Ascending aorta (tissue), 2 donors: Measurements from ENCODE around the gene PPM1L. TPM values are rescaled to one million over a fixed set of nuclear protein-coding genes. Genes with fewer than 3 reads are reported as not detected.
A peak's percentile ranks its signal among the peaks of the same experiment; 100 is the strongest.

ENCODE experiments used
- DNase-seq, 2 donors: peaks; one replicate each; pipeline ENCODE4 v3.0.0-alpha.2; 2019; ENCODE audit warnings: low spot score in 2 of 2
- H3K27ac ChIP-seq, 2 donors: fragments of 200-600 bp; sonication (generic); one replicate each; pipeline ENCODE4 v1.5.1; 2016 to 2017; ENCODE audit warnings: mild to moderate bottlenecking in 1 of 2
- H3K27me3 ChIP-seq: fragments of 200-600 bp; sonication (generic); one replicate; pipeline ENCODE4 v1.5.1; 2017
- H3K36me3 ChIP-seq, 2 donors: fragments of 200-600 bp; sonication (generic); one replicate each; pipeline ENCODE4 v1.5.1; 2016
- H3K4me1 ChIP-seq, 2 donors: fragments of 200-600 bp; sonication (generic); one replicate each; pipeline ENCODE4 v1.5.1; 2016 to 2017; ENCODE audit warnings: mild to moderate bottlenecking in 1 of 2
- H3K4me3 ChIP-seq, 2 donors: fragments of 200-600 bp; sonication (generic); one replicate each; pipeline ENCODE4 v1.5.1; 2016 to 2017; ENCODE audit warnings: mild to moderate bottlenecking in 1 of 2
- H3K9me3 ChIP-seq, 2 donors: fragments of 200-600 bp; sonication (generic); one replicate each; pipeline ENCODE4 v1.5.1; 2016
- intact Hi-C: fragments of 100-400 bp; cut with DNase I; formaldehyde crosslinking; loops from one replicate; pipeline ENCODE4 v1.15.1; 2023
- total RNA-seq: library from RNA; depleted of rRNA; stranded (reverse); fragments of >200 nt; gene quantifications from one replicate; pipeline ENCODE4 v1.1.0, GENCODE V29; 2016
- TF ChIP-seq, protein P1 (sequence below), 3 experiments: fragments of 200-600 bp in 2 of 3; fragments of 450-650 bp in 1 of 3; sonication (generic) in 2 of 3; IDR thresholded peaks; one replicate each; pipeline ENCODE4 v1.5.1; 2016 to 2019; ENCODE audit warnings: antibody characterized with exemption in 3 of 3, mild to moderate bottlenecking in 1 of 3, moderate library complexity in 1 of 3

Gene PPM1L
- total RNA-seq, 1 donor from 2014 or later: 20.3 TPM

DNA sequence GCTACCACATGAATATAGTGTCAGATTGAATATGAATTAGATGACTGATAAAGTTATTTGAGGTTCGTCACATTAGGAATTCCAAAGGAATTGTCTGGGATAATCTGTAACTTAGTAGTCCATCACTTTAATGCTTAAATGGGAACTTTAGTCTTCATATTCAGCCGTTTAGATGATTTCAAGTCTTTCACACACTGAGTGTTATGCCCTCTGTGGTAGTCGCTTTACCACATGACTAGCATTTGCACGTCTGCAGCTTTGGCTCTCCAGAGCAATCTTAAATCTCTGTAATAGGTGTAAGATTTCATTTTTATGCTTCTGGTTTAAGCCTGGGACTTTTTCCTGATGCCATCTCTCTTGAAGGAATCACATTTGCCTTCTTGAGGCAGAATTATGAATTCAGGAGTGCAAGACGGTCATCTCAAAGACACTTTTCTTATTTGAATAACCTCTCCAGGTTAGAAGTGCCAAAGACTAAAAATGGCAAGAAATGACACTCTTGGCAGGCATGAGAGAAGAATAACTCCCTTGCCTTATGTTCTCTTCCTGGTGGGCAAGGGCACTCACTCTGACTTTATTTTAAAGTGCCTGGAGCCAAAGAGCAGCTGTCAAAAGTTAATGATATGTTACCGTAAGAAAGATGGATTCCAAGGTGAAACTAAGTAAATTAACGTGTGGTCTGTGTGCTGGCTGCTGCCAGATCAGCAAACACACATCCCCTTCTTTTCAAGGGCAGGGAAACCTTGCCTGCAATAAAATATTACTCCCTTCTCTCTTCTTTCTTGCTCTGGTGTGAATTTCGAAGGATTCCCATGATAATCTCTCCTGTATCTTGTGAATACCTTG, 195.8 kb downstream of the PPM1L start:
- H3K4me1 ChIP-seq: no peaks in the 10 kb centered on the region
- no peak overlapping the region for H3K4me3 ChIP-seq
- no peak overlapping the region for H3K27ac ChIP-seq
- no peaks in the 10 kb centered on the region for H3K27me3 ChIP-seq
- no peaks in the 10 kb centered on the region for H3K9me3 ChIP-seq
- TF ChIP-seq, protein P1, sequence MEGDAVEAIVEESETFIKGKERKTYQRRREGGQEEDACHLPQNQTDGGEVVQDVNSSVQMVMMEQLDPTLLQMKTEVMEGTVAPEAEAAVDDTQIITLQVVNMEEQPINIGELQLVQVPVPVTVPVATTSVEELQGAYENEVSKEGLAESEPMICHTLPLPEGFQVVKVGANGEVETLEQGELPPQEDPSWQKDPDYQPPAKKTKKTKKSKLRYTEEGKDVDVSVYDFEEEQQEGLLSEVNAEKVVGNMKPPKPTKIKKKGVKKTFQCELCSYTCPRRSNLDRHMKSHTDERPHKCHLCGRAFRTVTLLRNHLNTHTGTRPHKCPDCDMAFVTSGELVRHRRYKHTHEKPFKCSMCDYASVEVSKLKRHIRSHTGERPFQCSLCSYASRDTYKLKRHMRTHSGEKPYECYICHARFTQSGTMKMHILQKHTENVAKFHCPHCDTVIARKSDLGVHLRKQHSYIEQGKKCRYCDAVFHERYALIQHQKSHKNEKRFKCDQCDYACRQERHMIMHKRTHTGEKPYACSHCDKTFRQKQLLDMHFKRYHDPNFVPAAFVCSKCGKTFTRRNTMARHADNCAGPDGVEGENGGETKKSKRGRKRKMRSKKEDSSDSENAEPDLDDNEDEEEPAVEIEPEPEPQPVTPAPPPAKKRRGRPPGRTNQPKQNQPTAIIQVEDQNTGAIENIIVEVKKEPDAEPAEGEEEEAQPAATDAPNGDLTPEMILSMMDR (IDR thresholded peaks at IDR 0.05): no peak
- no peak for DNase-seq
- intact Hi-C loops: no loop called here
- H3K36me3 ChIP-seq: no peaks in the 10 kb centered on the region

DNA sequence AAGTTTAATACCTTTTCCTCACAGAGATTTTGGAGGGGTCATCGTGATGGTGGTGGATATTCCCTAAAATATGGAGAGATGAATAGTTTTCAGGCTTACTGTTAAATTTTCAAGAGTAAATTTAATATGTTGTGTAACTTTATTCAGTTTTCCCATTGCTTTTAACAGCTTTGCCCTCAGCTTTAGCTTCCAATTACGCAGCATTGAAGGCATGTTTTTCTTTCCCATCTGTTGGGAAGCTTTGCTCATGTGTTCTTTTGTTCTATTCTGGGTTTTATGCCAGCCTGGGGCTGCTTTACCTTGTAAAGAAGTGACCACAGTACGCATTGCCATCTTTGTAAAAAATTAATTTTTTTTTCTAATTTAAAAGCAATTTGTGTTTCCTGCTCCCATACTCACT, 197.7 kb downstream of the PPM1L start:
- H3K27me3 ChIP-seq: no peaks in the 10 kb centered on the region
- H3K27ac ChIP-seq: no peak overlapping the region
- intact Hi-C loops: no loop called here
- H3K36me3 ChIP-seq: no peaks in the 10 kb centered on the region
- no peaks in the 10 kb centered on the region for H3K9me3 ChIP-seq
- no peak overlapping the region for H3K4me3 ChIP-seq
- no peaks in the 10 kb centered on the region for H3K4me1 ChIP-seq
- DNase-seq: no peak
- TF ChIP-seq, protein P1 (IDR thresholded peaks at IDR 0.05): no peak

DNA sequence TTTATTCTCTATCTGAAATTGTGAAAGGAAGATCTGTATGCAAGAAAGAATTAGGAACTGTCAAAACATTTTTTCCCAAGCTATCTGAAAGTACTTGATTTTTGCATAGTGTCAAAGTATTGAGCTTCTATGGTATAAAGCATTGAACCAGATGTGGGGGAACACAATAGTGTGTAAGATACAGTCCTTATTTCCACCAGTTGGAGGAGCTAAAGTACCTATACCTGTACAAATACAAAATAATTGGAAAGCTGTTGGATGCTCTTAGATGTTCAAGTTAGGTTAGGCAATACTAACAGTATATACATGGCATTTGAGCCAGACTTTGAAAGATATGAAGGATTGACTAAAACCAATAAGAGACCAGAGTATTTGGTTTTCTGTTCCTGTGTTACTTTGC, 200.8 kb downstream of the PPM1L start:
- Histone ChIP-seq H3K36me3 (no peaks in the 10 kb centered on the region), H3K4me3 (no peak overlapping the region), H3K4me1 (no peaks in the 10 kb centered on the region), H3K9me3 (no peaks in the 10 kb centered on the region), H3K27me3 (no peaks in the 10 kb centered on the region), H3K27ac (no peak overlapping the region)
- TF ChIP-seq, protein P1 (IDR thresholded peaks at IDR 0.05): peak in 1 of 3 experiments; percentile 23
- no peak for DNase-seq
- intact Hi-C loops: no loop called here

DNA sequence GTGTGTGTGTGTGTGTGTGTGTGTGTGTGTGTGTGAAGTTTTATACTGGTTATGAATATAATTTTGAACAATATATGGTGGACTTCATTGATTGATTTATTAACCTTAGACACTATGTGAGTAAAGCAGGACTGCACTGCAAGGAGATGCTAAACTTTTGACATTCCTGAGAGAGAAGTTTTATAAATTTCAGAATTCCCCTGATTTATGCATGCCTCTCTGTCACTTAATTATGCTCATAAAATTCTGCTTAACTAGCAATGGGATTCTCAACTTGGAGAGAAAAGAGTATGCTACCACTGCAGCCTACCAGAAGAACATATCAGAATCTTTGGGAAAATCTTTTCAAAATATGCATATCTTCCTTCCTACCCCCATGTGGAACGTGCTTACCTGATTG, 204.5 kb downstream of the PPM1L start:
- intact Hi-C loops: no loop called here
- Histone ChIP-seq H3K4me1 (no peaks in the 10 kb centered on the region), H3K27ac (no peak overlapping the region), H3K4me3 (no peak overlapping the region), H3K9me3 (no peaks in the 10 kb centered on the region), H3K36me3 (no peaks in the 10 kb centered on the region), H3K27me3 (no peaks in the 10 kb centered on the region)
- no peak for DNase-seq
- TF ChIP-seq, protein P1 (IDR thresholded peaks at IDR 0.05): no peak

DNA sequence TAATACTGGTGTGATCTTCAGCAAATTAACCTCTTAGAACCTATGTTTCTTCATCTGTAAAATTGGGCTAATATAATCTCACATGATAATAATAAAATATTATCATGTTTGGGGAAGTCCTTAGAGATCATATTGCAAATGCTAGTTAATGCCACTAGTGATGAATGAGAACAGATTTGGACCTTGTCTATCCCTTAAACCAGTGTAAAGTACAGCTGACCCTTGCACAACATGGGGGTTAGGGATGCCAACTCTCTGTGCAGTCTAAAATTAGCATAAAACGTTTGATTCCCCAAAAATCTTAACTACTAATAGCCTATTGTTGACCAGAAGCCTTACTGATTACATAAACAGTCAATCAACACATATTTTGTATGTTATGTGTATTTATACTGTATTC, 207.9 kb downstream of the PPM1L start:
- H3K27me3 ChIP-seq: no peaks in the 10 kb centered on the region
- no peaks in the 10 kb centered on the region for H3K36me3 ChIP-seq
- intact Hi-C loops: no loop called here
- DNase-seq: no peak
- TF ChIP-seq, protein P1 (IDR thresholded peaks at IDR 0.05): no peak
- H3K9me3 ChIP-seq: no peaks in the 10 kb centered on the region
- H3K27ac ChIP-seq: no peak overlapping the region
- no peaks in the 10 kb centered on the region for H3K4me1 ChIP-seq
- H3K4me3 ChIP-seq: no peak overlapping the region
